Measurements from ENCODE around the gene PIGU.
A peak's percentile ranks its signal among the peaks of the same experiment; 100 is the strongest.

Gene PIGU

DNA sequence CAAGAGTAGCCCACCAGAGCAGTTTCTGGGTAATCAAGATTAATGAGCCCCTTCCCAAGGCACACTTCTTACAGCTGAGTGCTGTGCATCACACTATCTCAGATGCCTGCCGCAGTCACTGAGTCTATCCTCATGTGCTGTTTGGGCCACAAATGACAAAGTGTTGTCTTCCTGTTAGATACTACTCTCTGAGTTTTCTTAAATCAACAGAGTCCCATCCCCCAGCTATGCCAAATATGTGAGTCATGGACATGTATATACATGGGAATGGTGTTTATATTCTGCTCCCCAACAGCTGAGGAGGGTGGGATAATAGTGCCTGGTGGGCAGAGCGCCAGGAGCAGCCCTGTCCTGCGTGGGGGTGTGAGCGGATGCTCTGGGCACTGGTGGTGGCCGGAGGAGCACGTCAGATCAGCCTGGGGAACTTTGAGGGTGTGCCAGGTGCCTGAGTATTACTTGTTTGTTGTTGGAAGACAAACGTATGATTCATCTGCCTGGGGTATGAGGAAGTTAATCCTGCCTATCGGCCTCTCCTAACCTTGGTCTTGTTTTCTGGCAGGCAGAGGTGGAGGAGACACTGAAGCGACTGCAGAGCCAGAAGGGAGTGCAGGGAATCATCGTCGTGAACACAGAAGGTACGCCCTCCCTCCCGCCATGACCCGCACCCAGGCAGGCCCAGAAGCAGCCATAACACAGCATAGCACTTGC is 151.0 kb downstream of the PIGU start (continued):
- TF ChIP-seq, protein P1, sequence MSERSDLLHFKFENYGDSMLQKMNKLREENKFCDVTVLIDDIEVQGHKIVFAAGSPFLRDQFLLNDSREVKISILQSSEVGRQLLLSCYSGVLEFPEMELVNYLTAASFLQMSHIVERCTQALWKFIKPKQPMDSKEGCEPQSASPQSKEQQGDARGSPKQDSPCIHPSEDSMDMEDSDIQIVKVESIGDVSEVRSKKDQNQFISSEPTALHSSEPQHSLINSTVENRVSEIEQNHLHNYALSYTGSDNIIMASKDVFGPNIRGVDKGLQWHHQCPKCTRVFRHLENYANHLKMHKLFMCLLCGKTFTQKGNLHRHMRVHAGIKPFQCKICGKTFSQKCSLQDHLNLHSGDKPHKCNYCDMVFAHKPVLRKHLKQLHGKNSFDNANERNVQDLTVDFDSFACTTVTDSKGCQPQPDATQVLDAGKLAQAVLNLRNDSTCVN (tag by site-specific recombination; optimal IDR thresholded peaks at IDR 0.05): no peak
- TF ChIP-seq, protein P2, sequence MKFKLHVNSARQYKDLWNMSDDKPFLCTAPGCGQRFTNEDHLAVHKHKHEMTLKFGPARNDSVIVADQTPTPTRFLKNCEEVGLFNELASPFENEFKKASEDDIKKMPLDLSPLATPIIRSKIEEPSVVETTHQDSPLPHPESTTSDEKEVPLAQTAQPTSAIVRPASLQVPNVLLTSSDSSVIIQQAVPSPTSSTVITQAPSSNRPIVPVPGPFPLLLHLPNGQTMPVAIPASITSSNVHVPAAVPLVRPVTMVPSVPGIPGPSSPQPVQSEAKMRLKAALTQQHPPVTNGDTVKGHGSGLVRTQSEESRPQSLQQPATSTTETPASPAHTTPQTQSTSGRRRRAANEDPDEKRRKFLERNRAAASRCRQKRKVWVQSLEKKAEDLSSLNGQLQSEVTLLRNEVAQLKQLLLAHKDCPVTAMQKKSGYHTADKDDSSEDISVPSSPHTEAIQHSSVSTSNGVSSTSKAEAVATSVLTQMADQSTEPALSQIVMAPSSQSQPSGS (tag by site-specific recombination; IDR thresholded peaks at IDR 0.05; ENCODE audit: low read depth): no peak
- TF ChIP-seq, protein P3, sequence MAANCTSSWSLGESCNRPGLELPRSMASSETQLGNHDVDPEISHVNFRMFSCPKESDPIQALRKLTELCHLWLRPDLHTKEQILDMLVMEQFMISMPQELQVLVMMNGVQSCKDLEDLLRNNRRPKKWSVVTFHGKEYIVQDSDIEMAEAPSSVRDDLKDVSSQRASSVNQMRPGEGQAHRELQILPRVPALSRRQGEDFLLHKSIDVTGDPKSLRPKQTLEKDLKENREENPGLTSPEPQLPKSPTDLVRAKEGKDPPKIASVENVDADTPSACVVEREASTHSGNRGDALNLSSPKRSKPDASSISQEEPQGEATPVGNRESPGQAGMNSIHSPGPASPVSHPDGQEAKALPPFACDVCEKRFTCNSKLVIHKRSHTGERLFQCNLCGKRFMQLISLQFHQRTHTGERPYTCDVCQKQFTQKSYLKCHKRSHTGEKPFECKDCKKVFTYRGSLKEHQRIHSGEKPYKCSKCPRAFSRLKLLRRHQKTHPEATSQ (tag by site-specific recombination; IDR thresholded peaks at IDR 0.05): no peak
- TF ChIP-seq ZNF274 (IDR thresholded peaks at IDR 0.05; ENCODE audit: low read length) (no peak), ZNF274 (tag by site-specific recombination; IDR thresholded peaks at IDR 0.05; ENCODE audit: borderline replicate concordance) (no peak), ZNF423 (tag by site-specific recombination; IDR thresholded peaks at IDR 0.05) (no peak), ZNF530 (tag by site-specific recombination; IDR thresholded peaks at IDR 0.05; ENCODE audit: low read depth) (no peak), ZNF112 (tag by site-specific recombination; IDR thresholded peaks at IDR 0.05) (no peak), REPIN1 (tag by site-specific recombination; IDR thresholded peaks at IDR 0.05; ENCODE audit: low read depth) (no peak), ZBTB1 (tag by site-specific recombination; IDR thresholded peaks at IDR 0.05) (no peak), ZNF202 (tag by site-specific recombination; IDR thresholded peaks at IDR 0.05; ENCODE audit: borderline replicate concordance) (no peak), ZFP69B (tag by site-specific recombination; IDR thresholded peaks at IDR 0.05) (no peak), ZNF747 (tag by site-specific recombination; IDR thresholded peaks at IDR 0.05) (no peak), ZNF548 (tag by site-specific recombination; IDR thresholded peaks at IDR 0.05) (no peak), ZNF610 (tag by site-specific recombination; IDR thresholded peaks at IDR 0.05; ENCODE audit: borderline replicate concordance) (no peak), ZNF558 (tag by site-specific recombination; IDR thresholded peaks at IDR 0.05) (no peak), ZNF629 (tag by site-specific recombination; IDR thresholded peaks at IDR 0.05) (peak; percentile 78), ZNF837 (tag by site-specific recombination; IDR thresholded peaks at IDR 0.05) (no peak), FEZF1 (tag by site-specific recombination; IDR thresholded peaks at IDR 0.05) (no peak), ZNF175 (tag by site-specific recombination; IDR thresholded peaks at IDR 0.05) (no peak), ZNF768 (tag by site-specific recombination; IDR thresholded peaks at IDR 0.05) (no peak)
- TF ChIP-seq, protein P4, sequence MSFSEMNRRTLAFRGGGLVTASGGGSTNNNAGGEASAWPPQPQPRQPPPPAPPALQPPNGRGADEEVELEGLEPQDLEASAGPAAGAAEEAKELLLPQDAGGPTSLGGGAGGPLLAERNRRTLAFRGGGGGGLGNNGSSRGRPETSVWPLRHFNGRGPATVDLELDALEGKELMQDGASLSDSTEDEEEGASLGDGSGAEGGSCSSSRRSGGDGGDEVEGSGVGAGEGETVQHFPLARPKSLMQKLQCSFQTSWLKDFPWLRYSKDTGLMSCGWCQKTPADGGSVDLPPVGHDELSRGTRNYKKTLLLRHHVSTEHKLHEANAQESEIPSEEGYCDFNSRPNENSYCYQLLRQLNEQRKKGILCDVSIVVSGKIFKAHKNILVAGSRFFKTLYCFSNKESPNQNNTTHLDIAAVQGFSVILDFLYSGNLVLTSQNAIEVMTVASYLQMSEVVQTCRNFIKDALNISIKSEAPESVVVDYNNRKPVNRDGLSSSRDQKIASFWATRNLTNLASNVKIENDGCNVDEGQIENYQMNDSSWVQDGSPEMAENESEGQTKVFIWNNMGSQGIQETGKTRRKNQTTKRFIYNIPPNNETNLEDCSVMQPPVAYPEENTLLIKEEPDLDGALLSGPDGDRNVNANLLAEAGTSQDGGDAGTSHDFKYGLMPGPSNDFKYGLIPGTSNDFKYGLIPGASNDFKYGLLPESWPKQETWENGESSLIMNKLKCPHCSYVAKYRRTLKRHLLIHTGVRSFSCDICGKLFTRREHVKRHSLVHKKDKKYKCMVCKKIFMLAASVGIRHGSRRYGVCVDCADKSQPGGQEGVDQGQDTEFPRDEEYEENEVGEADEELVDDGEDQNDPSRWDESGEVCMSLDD (tag by site-specific recombination; IDR thresholded peaks at IDR 0.05): peak; percentile 52; the same call in 1 of the 2 replicates

All from HEK293 (cell line).